HUES48 (cell line): ENCODE results near the gene SHPK.

Experiments used
- H3K27ac ChIP-seq: one replicate; pipeline ENCODE4 v1.7.0; 2013; ENCODE audit warnings: low read depth, low read length, inconsistent platforms
- H3K27me3 ChIP-seq: 2 replicates; pipeline ENCODE4 v1.6.1; 2013; ENCODE audit warnings: mild to moderate bottlenecking, low read length; ENCODE audit not compliant: control insufficient read depth, insufficient read depth
- H3K36me3 ChIP-seq: 2 replicates; pipeline ENCODE4 v1.6.1; 2013; ENCODE audit warnings: low read length; ENCODE audit not compliant: control insufficient read depth, insufficient read depth
- H3K4me1 ChIP-seq: 2 replicates; pipeline ENCODE4 v1.6.1; 2013; ENCODE audit warnings: mild to moderate bottlenecking, low read length; ENCODE audit not compliant: control insufficient read depth, insufficient read depth
- H3K4me3 ChIP-seq: 2 replicates; pipeline ENCODE4 v1.5.1; 2013; ENCODE audit warnings: mild to moderate bottlenecking, low read depth, low read length
- H3K9ac ChIP-seq: 2 replicates; pipeline ENCODE4 v1.6.1; 2013; ENCODE audit warnings: mild to moderate bottlenecking, low read depth, low read length, moderate library complexity
- H3K9me3 ChIP-seq: 2 replicates; pipeline ENCODE4 v1.6.1; 2013; ENCODE audit warnings: low read length; ENCODE audit not compliant: control insufficient read depth, insufficient read depth

Gene SHPK

GRCh38 chr17:3598078-3598477, 38.0 kb downstream of the SHPK start:
- Histone ChIP-seq H3K4me1 (no peaks in the 10 kb centered on the region), H3K27me3 (no peaks in the 10 kb centered on the region), H3K27ac (no peak overlapping the region), H3K9me3 (no peaks in the 10 kb centered on the region), H3K36me3 (no peaks in the 10 kb centered on the region; the same call in 1 of the 2 replicates), H3K9ac (no peak overlapping the region), H3K4me3 (no peak overlapping the region)

- Histone ChIP-seq H3K27ac (no peak overlapping the region), H3K9me3 (no peaks in the 10 kb centered on the region), H3K36me3 (no peaks in the 10 kb centered on the region; the same call in 1 of the 2 replicates), H3K4me3 (no peak overlapping the region), H3K9ac (no peak overlapping the region), H3K4me1 (no peaks in the 10 kb centered on the region), H3K27me3 (no peaks in the 10 kb centered on the region)
These were observed 39.1 kb downstream of the SHPK start for GRCh38 chr17:3596804-3597464.

- Histone ChIP-seq H3K27ac (no peak overlapping the region), H3K9ac (no peak overlapping the region), H3K36me3 (peaks cover 10% of the 10 kb centered on the region), H3K4me1 (no peaks in the 10 kb centered on the region), H3K4me3 (no peak overlapping the region), H3K9me3 (no peaks in the 10 kb centered on the region), H3K27me3 (no peaks in the 10 kb centered on the region)
These were observed 41.1 kb downstream of the SHPK start for GRCh38 chr17:3594976-3595375.

- no peak overlapping the region for H3K27ac ChIP-seq
- H3K9ac ChIP-seq = no peak overlapping the region
- peaks cover 13% of the 10 kb centered on the region for H3K36me3 ChIP-seq
- no peaks in the 10 kb centered on the region for H3K4me1 ChIP-seq
- no peaks in the 10 kb centered on the region for H3K27me3 ChIP-seq
- no peak overlapping the region for H3K4me3 ChIP-seq
- no peaks in the 10 kb centered on the region for H3K9me3 ChIP-seq
These were observed 41.8 kb downstream of the SHPK start for GRCh38 chr17:3594051-3594800.

GRCh38 chr17:3593384-3593783, 42.7 kb downstream of the SHPK start:
- Histone ChIP-seq H3K9ac (no peak overlapping the region), H3K27ac (no peak overlapping the region), H3K4me3 (no peak overlapping the region), H3K4me1 (no peaks in the 10 kb centered on the region), H3K9me3 (no peaks in the 10 kb centered on the region), H3K36me3 (peaks cover 13% of the 10 kb centered on the region), H3K27me3 (no peaks in the 10 kb centered on the region)

DNA sequence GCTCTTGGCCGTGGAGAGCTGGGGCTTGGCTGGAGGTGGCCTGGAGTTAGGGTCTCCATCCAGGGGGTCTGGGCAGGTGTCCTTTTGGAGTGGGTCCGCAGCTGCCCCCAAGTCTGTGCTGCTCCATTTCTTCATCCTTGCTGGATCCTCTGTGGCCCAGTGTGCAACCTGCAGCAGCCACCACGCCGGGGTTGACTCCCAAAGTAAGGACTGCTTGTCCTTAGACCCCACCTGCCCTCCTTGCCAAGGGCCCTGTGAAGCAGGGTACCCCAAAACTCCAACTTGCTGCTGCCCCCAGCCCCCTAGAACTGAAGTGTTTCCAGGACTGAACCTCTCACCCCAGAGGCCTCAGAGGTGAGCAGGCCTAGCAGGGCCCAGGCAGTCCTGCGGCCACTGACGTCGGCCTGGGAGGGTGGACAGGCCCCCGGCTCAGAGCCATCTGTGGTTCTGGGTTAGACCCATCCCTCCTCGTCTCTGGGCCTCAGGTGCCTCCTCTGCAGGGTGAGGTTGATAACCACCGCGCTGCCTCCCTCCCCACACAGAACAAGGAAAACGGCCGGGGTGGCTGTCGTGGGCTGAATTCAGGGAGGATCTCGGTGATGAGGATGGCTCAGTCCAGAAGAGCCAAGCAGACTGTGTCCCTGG, 43.7 kb downstream of the SHPK start:
- Histone ChIP-seq H3K36me3 (peaks cover 20% of the 10 kb centered on the region), H3K27me3 (no peaks in the 10 kb centered on the region), H3K9ac (no peak overlapping the region), H3K4me1 (no peaks in the 10 kb centered on the region), H3K27ac (no peak overlapping the region), H3K4me3 (no peak overlapping the region), H3K9me3 (no peaks in the 10 kb centered on the region)

GRCh38 chr17:3590768-3591167, 45.3 kb downstream of the SHPK start:
- H3K36me3 ChIP-seq = peaks cover 26% of the 10 kb centered on the region; the same call in 1 of the 2 replicates
- H3K27me3 ChIP-seq = no peaks in the 10 kb centered on the region
- H3K4me1 ChIP-seq = no peaks in the 10 kb centered on the region
- H3K4me3 ChIP-seq = no peak overlapping the region
- H3K9ac ChIP-seq = no peak overlapping the region
- no peaks in the 10 kb centered on the region for H3K9me3 ChIP-seq
- H3K27ac ChIP-seq = no peak overlapping the region

DNA sequence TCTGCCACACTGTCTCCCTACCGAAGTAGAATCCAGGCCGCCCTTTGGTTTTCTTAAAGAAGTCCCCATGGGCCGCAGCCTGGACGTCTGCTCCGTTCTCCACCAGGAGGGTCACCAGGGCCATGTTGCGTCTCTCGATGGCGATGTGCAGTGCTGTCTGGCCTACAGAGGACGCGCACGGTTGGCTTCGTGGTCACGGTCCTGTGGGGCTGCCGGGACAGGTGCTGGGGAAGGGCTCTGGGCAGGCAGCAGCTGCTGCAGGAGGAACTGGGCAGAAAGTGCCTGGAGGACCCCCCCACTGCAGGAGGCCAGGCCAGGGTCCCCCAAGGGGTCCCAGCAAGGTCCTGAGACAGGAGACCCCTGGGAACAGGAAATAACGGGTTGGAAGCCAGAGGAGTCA, 45.8 kb downstream of the SHPK start:
- H3K4me3 ChIP-seq = no peak overlapping the region
- peaks cover 26% of the 10 kb centered on the region; the same call in 1 of the 2 replicates for H3K36me3 ChIP-seq
- H3K27me3 ChIP-seq = no peaks in the 10 kb centered on the region
- no peak overlapping the region for H3K9ac ChIP-seq
- no peak overlapping the region for H3K27ac ChIP-seq
- H3K4me1 ChIP-seq = no peaks in the 10 kb centered on the region
- H3K9me3 ChIP-seq = no peaks in the 10 kb centered on the region

GRCh38 chr17:3589784-3590183, 46.3 kb downstream of the SHPK start:
- Histone ChIP-seq H3K36me3 (peaks cover 26% of the 10 kb centered on the region; the same call in 1 of the 2 replicates), H3K4me3 (no peak overlapping the region), H3K9me3 (no peaks in the 10 kb centered on the region), H3K27ac (no peak overlapping the region), H3K4me1 (no peaks in the 10 kb centered on the region), H3K9ac (no peak overlapping the region), H3K27me3 (no peaks in the 10 kb centered on the region)

DNA sequence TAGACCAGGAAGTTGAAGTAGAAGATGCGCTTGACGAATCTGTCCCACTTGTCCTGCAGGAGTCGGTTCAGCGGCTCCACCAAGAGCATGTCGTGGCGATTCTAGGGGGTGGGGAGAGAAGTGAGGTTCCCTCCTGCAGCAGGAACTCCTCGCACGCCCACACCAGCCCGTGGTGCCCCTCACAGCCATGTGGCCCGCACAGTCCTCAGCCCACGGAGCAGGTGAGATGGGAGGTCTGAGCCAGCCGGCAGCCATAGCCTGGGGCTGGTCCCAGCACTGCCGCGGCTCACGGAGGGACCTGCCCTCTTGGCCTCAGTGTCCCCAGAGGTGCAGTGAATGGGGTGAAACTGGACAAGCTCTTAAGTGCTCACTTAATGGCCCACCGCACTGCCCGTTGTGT, 50.2 kb downstream of the SHPK start:
- no peak overlapping the region for H3K27ac ChIP-seq
- H3K27me3 ChIP-seq = no peaks in the 10 kb centered on the region
- no peaks in the 10 kb centered on the region for H3K9me3 ChIP-seq
- H3K9ac ChIP-seq = no peak overlapping the region
- H3K36me3 ChIP-seq = peaks cover 24% of the 10 kb centered on the region; the same call in 1 of the 2 replicates
- H3K4me3 ChIP-seq = no peak overlapping the region
- no peaks in the 10 kb centered on the region for H3K4me1 ChIP-seq

DNA sequence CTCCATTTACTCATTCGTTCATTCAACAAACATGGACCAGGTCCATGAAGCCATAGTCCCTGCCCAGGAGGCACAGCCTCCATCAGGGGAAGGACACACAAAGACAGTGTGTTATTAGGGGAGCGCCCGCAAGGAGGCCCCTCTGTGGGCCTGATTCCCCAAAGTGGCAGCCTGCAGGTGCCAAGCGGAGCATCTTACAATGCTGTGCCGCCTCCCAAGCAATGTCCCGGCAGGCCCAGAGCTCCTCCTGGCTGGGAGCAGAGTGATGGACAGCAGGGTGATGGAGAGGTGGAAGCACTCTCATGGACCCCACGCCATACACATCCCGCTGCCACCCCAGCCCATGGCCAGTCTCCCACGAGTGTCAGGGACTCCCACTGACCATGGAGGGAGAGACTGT, 52.6 kb downstream of the SHPK start:
- no peaks in the 10 kb centered on the region for H3K4me1 ChIP-seq

More for the DNA sequence above, 52.6 kb downstream of the SHPK start:
- Histone ChIP-seq H3K4me3 (no peak overlapping the region), H3K27ac (no peak overlapping the region), H3K36me3 (peaks cover 21% of the 10 kb centered on the region; the same call in 1 of the 2 replicates), H3K9ac (no peak overlapping the region), H3K9me3 (no peaks in the 10 kb centered on the region), H3K27me3 (no peaks in the 10 kb centered on the region)
